T47D (cell line): ENCODE measurements around the gene PRORP.

Experiments
- DNase-seq, 2 experiments: peaks; one replicate each; pipeline versions ENCODE4 v3.0.0 to v3.0.0-alpha.2; 2011 to 2012; ENCODE audit warnings: low read depth in 1 of 2, low spot score in 1 of 2
- JUND ChIP-seq: IDR thresholded peaks from 2 replicates; pipeline ENCODE4 v1.6.1; 2012; ENCODE audit warnings: low read depth
- in situ Hi-C: cut with HindIII; loops from 2 replicates; pipeline ENCODE4 v1.10.0; 2016; ENCODE audit warnings: low sequenced_read_pairs, low pct_unique_long_range_greater_than_20kb

The PRORP gene

GRCh38 chr14:35117112-35117511 lies 5.2 kb upstream of the PRORP start:
- TF ChIP-seq JUND, result no peak
- in situ Hi-C loops, result no loop called here
- DNase-seq, result no peak

GRCh38 chr14:35121026-35121886 lies 1.1 kb upstream of the PRORP start:
- in situ Hi-C loops, result no loop called here
- TF ChIP-seq JUND, result no peak
- no peak for DNase-seq

GRCh38 chr14:35122696-35123387 lies 490 bp downstream of the PRORP start:
- in situ Hi-C loops, result no loop called here
- peak; percentile 29 to 80 for DNase-seq
- no peak for TF ChIP-seq JUND

- TF ChIP-seq JUND, result no peak
- in situ Hi-C loops, result no loop called here
- no peak for DNase-seq
These were observed 994 bp downstream of the PRORP start for GRCh38 chr14:35123388-35123703.

- no peak for TF ChIP-seq JUND
- DNase-seq, result no peak
- in situ Hi-C loops, result no loop called here
These were observed 1.8 kb downstream of the PRORP start for GRCh38 chr14:35124127-35124526.

GRCh38 chr14:35133542-35134328 lies 11.4 kb downstream of the PRORP start:
- DNase-seq, result no peak
- in situ Hi-C loops, result no loop called here
- TF ChIP-seq JUND, result no peak

GRCh38 chr14:35134329-35135123 lies 12.2 kb downstream of the PRORP start:
- in situ Hi-C loops, result no loop called here
- TF ChIP-seq JUND, result no peak
- no peak for DNase-seq

- DNase-seq, result no peak
- no peak for TF ChIP-seq JUND
- in situ Hi-C loops, result no loop called here
These were observed 16.2 kb downstream of the PRORP start for GRCh38 chr14:35138585-35138984.

- in situ Hi-C loops, result no loop called here
- no peak for TF ChIP-seq JUND
- DNase-seq, result peak in 1 of 2 experiments; percentile 48
These were observed 18.6 kb downstream of the PRORP start for GRCh38 chr14:35140718-35141581.

GRCh38 chr14:35144029-35144428 lies 21.7 kb downstream of the PRORP start:
- in situ Hi-C loops, result no loop called here
- DNase-seq, result no peak
- no peak for TF ChIP-seq JUND

GRCh38 chr14:35146711-35147149 lies 24.4 kb downstream of the PRORP start:
- TF ChIP-seq JUND, result no peak
- no peak for DNase-seq
- in situ Hi-C loops, result no loop called here
